SU-DHL-6 (cell line): ENCODE results near the gene TRPM2.

Experiments used
- H2AFZ ChIP-seq: fragments of 200-600 bp; sonication (generic); 2 replicates; pipeline ENCODE4 v1.6.1; 2014; ENCODE audit warnings: low read depth, mild to moderate bottlenecking, moderate library complexity, mixed read lengths, antibody characterized with exemption, low read length; ENCODE audit not compliant: severe bottlenecking
- H3F3A ChIP-seq: fragments of 200-600 bp; shearing (Covaris generic); 2 replicates; pipeline ENCODE4 v1.6.0; 2016; ENCODE audit warnings: antibody characterized with exemption, mild to moderate bottlenecking; ENCODE audit not compliant: insufficient read depth
- H3K27ac ChIP-seq: fragments of 200-600 bp; sonication (generic); 2 replicates; pipeline ENCODE4 v1.5.1; 2016; ENCODE audit warnings: low read depth, mild to moderate bottlenecking, low read length, moderate library complexity, mixed read lengths
- H3K27me3 ChIP-seq: fragments of 200-600 bp; sonication (generic), shearing (Covaris generic); 2 replicates; pipeline ENCODE4 v1.6.0; 2014; ENCODE audit warnings: mild to moderate bottlenecking, low read length
- H3K36me3 ChIP-seq: fragments of 200-600 bp; sonication (generic); 2 replicates; pipeline ENCODE4 v1.6.1; 2014; ENCODE audit warnings: mild to moderate bottlenecking, low read length, mixed read lengths
- H3K4me2 ChIP-seq: fragments of 300-600, 200-600 bp; shearing (Covaris generic), sonication (generic); 2 replicates; pipeline ENCODE4 v1.6.0; 2014; ENCODE audit warnings: low read length, low read depth, mild to moderate bottlenecking; ENCODE audit not compliant: poor library complexity, severe bottlenecking
- H3K4me3 ChIP-seq: fragments of 200-600 bp; sonication (generic); 2 replicates; pipeline ENCODE4 v1.5.1; 2014; ENCODE audit warnings: antibody characterized with exemption, low read length, mild to moderate bottlenecking, mixed read lengths; ENCODE audit not compliant: insufficient read depth, poor library complexity, severe bottlenecking
- H3K79me2 ChIP-seq: fragments of 200-600 bp; sonication (generic); 2 replicates; pipeline ENCODE4 v1.6.1; 2014; ENCODE audit warnings: mild to moderate bottlenecking, low read length, moderate library complexity; ENCODE audit not compliant: insufficient read depth
- H3K9ac ChIP-seq: fragments of 200-600 bp; sonication (generic); 2 replicates; pipeline ENCODE4 v1.7.0; 2014; ENCODE audit warnings: mild to moderate bottlenecking, low read length
- H3K9me2 ChIP-seq: fragments of 200-600 bp; sonication (generic); replicated peaks from 2 replicates; pipeline ENCODE4 v1.6.1; 2014; ENCODE audit warnings: low read length; ENCODE audit not compliant: insufficient read depth
- H3K9me3 ChIP-seq: fragments of 200-600 bp; sonication (generic); 2 replicates; pipeline ENCODE4 v1.6.1; 2014; ENCODE audit warnings: low read length, mixed read lengths; ENCODE audit not compliant: insufficient read depth
- H4K20me1 ChIP-seq: fragments of 200-600 bp; sonication (generic); 2 replicates; pipeline ENCODE4 v1.6.1; 2014; ENCODE audit warnings: low read depth, mild to moderate bottlenecking, antibody characterized with exemption, low read length, moderate library complexity, mixed read lengths
- EZH2phosphoT487 ChIP-seq: fragments of 200-600 bp; sonication (generic), shearing (Covaris generic); conservative IDR thresholded peaks from 2 replicates; pipeline ENCODE4 v1.6.1; 2018; ENCODE audit warnings: mild to moderate bottlenecking, antibody characterized with exemption, low read length, moderate library complexity, mixed read lengths
- TF ChIP-seq, protein P1 (sequence below): fragments of 200-600 bp; sonication (generic); IDR thresholded peaks from one replicate; pipeline ENCODE4 v1.5.1; 2017; ENCODE audit warnings: antibody characterized with exemption, mild to moderate bottlenecking, low read length, moderate library complexity; ENCODE audit not compliant: insufficient read depth, poor library complexity, severe bottlenecking

TRPM2 gene

DNA sequence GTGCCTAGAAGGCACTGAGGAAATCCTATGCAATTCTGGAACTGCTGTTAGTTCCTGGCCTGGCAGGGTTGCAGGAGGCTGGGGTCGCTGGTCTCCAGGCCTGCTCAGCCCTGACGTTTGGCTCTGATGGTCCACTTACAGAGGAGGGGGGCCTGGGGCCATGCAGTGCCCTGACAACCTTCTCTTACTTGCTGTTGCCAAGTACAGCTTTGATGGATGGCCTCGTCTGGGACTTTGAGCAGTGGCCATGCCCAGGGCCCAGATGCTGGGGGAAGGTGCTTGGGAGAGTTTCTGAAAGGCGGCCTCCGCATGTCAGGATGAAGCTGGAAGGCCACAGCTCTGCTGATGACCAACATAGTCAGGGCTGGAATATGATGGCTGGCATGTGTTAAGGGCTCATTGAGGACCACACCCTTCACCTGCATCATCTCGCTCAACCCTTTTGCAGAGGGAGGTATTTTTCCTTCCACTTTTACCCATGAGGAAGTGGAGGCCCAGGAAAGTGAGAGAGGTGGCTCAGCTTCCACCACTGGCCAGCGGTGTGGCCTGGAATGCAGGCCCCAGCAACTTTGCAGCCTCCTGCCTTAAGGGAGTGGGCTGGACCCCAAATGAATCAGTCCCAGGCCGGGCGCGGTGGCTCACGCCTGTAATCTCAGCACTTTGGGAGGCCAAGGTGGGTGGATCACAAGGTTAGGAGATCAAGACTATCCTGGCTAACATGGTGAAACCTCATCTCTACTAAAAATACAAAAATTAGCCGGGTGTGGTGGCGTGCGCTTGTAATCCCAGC lies 67.2 kb downstream of the TRPM2 start:
- TF ChIP-seq EZH2phosphoT487, result no peak
- TF ChIP-seq, protein P1, sequence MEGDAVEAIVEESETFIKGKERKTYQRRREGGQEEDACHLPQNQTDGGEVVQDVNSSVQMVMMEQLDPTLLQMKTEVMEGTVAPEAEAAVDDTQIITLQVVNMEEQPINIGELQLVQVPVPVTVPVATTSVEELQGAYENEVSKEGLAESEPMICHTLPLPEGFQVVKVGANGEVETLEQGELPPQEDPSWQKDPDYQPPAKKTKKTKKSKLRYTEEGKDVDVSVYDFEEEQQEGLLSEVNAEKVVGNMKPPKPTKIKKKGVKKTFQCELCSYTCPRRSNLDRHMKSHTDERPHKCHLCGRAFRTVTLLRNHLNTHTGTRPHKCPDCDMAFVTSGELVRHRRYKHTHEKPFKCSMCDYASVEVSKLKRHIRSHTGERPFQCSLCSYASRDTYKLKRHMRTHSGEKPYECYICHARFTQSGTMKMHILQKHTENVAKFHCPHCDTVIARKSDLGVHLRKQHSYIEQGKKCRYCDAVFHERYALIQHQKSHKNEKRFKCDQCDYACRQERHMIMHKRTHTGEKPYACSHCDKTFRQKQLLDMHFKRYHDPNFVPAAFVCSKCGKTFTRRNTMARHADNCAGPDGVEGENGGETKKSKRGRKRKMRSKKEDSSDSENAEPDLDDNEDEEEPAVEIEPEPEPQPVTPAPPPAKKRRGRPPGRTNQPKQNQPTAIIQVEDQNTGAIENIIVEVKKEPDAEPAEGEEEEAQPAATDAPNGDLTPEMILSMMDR, result no peak
- no peaks in the 10 kb centered on the region for H3K79me2 ChIP-seq
- H3K27me3 ChIP-seq, result no peaks in the 10 kb centered on the region
- H2AFZ ChIP-seq, result no peak overlapping the region
- no peaks in the 10 kb centered on the region for H3K36me3 ChIP-seq
- no peak overlapping the region for H3K4me3 ChIP-seq
- no peaks in the 10 kb centered on the region for H3K9me2 ChIP-seq
- no peak overlapping the region for H3K27ac ChIP-seq
- no peak overlapping the region for H3K4me2 ChIP-seq
- H4K20me1 ChIP-seq, result no peaks in the 10 kb centered on the region
- H3F3A ChIP-seq, result no peaks in the 10 kb centered on the region
- H3K9me3 ChIP-seq, result peaks cover 6% of the 10 kb centered on the region; the same call in 1 of the 2 replicates
- H3K9ac ChIP-seq, result no peak overlapping the region

DNA sequence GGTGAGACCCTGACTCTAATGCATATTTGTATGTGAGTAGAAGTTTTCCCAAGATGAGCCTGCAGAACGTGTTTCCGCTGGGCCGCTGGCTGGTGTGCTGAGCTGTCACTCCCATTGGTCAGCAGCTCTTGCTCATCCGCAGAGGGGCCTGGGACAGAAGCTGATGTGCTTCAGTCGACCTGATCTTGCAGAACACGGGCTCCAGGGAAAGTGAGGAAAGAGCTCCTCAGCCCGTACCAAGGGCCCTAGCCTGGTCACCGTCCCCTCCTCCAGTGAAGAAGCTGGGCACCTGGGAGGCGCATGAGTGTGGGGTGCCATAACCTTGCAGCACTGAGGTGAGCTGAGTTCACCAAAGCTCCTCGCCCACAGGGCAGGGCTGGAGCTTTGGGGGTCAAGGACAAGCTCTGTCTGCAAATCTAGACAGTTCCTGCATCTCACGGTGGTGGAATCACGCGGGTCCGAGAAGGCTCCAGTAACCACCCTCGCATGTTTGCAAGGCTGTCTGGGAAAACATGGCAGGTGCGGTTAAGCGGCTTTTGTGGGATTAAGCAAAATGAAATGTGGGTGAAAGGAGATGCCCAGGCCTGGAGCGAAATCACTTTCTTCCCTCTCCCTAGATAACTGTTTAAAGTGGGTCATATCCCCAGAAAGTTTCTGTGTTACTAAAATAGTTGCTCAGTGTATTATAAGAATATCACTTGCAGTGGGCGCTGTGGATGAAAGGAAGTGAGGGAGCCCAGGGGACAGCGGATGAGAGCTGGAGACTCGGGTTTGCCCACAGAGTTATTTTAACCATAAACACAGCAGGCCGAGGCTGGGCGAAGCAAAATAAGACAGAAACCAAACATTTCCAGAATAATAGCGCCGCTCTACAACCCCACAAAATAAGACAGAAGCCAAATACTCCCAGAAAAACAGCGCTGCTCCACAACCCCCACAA lies 68.8 kb downstream of the TRPM2 start:
- H3K36me3 ChIP-seq, result no peaks in the 10 kb centered on the region
- peaks cover 6% of the 10 kb centered on the region; the same call in 1 of the 2 replicates for H3K9me3 ChIP-seq
- no peak overlapping the region for H2AFZ ChIP-seq
- H3K27me3 ChIP-seq, result no peaks in the 10 kb centered on the region
- TF ChIP-seq, protein P1, result no peak
- no peak for TF ChIP-seq EZH2phosphoT487
- H3K4me3 ChIP-seq, result no peak overlapping the region
- H3K79me2 ChIP-seq, result no peaks in the 10 kb centered on the region
- no peak overlapping the region for H3K4me2 ChIP-seq
- H3K27ac ChIP-seq, result no peak overlapping the region
- no peak overlapping the region for H3K9ac ChIP-seq
- no peaks in the 10 kb centered on the region for H3K9me2 ChIP-seq
- H3F3A ChIP-seq, result no peaks in the 10 kb centered on the region
- no peaks in the 10 kb centered on the region for H4K20me1 ChIP-seq

- Histone ChIP-seq H3K36me3 (no peaks in the 10 kb centered on the region), H4K20me1 (no peaks in the 10 kb centered on the region), H3K4me3 (no peak overlapping the region), H3K9ac (no peak overlapping the region), H3K4me2 (no peak overlapping the region), H3K9me2 (no peaks in the 10 kb centered on the region), H3K27ac (no peak overlapping the region), H3K79me2 (no peaks in the 10 kb centered on the region), H3F3A (no peaks in the 10 kb centered on the region), H2AFZ (no peak overlapping the region), H3K27me3 (no peaks in the 10 kb centered on the region), H3K9me3 (peaks cover 7% of the 10 kb centered on the region; the same call in 1 of the 2 replicates)
- TF ChIP-seq EZH2phosphoT487, result no peak
- TF ChIP-seq, protein P1, result no peak
Observed at GRCh38 chr21:44423312-44423821, 69.9 kb downstream of the TRPM2 start.
